GM19099 (cell line): ENCODE results near the gene SLC19A1.

ENCODE experiments used
- POLR2A ChIP-seq: IDR thresholded peaks from 3 replicates; pipeline ENCODE4 v1.6.1; 2011; ENCODE audit warnings: low read depth; ENCODE audit not compliant: insufficient read length; ENCODE audit errors: extremely low read depth

The SLC19A1 gene

GRCh38 chr21:45465611-45466329 lies 76.5 kb downstream of the SLC19A1 start:
- TF ChIP-seq POLR2A = no peak

- no peak for TF ChIP-seq POLR2A
Observed at GRCh38 chr21:45465105-45465504, 77.1 kb downstream of the SLC19A1 start.

GRCh38 chr21:45464309-45464708 lies 77.9 kb downstream of the SLC19A1 start:
- TF ChIP-seq POLR2A = no peak

GRCh38 chr21:45463871-45464270 lies 78.4 kb downstream of the SLC19A1 start:
- no peak for TF ChIP-seq POLR2A

- TF ChIP-seq POLR2A = no peak
Observed at GRCh38 chr21:45461806-45462341, 80.4 kb downstream of the SLC19A1 start.

GRCh38 chr21:45461369-45461750 lies 80.9 kb downstream of the SLC19A1 start:
- no peak for TF ChIP-seq POLR2A

GRCh38 chr21:45460611-45461368 lies 81.5 kb downstream of the SLC19A1 start:
- no peak for TF ChIP-seq POLR2A

- TF ChIP-seq POLR2A = no peak
Observed at GRCh38 chr21:45460011-45460565, 82.2 kb downstream of the SLC19A1 start.

- no peak for TF ChIP-seq POLR2A
Observed at GRCh38 chr21:45459171-45460010, 82.8 kb downstream of the SLC19A1 start.

- TF ChIP-seq POLR2A = no peak
Observed at GRCh38 chr21:45458281-45459170, 83.7 kb downstream of the SLC19A1 start.

GRCh38 chr21:45457832-45458172 lies 84.4 kb downstream of the SLC19A1 start:
- TF ChIP-seq POLR2A = no peak

- no peak for TF ChIP-seq POLR2A
Observed at GRCh38 chr21:45457161-45457831, 84.9 kb downstream of the SLC19A1 start.

- TF ChIP-seq POLR2A = no peak
Observed at GRCh38 chr21:45456584-45457160, 85.6 kb downstream of the SLC19A1 start.
